CD4-positive, alpha-beta memory T cell (primary cell): ENCODE data around the gene TRAPPC2. TPM values are rescaled to one million over a fixed set of nuclear protein-coding genes. Genes with fewer than 3 reads are reported as not detected.
"Not testable (repeated sequence)": the region's sequence is repeated elsewhere in the genome, so short reads cannot be mapped to it uniquely, and the experiment has no call there.

Experiments
- CTCF ChIA-PET: fragments of 350-600 bp; sonication (Branson Sonifier 250); formaldehyde crosslinking; loops from one replicate; lab custom pipeline; 2021; ENCODE audit warnings: inconsistent platforms; ENCODE audit not compliant: partially characterized antibody; lab: Charles Lee
- POLR2A ChIA-PET: fragments of 350-600 bp; sonication (Branson Sonifier 250); formaldehyde crosslinking; loops from one replicate; lab custom pipeline; 2021; ENCODE audit not compliant: partially characterized antibody; lab: Charles Lee
- DNase-seq, 5 donors: peaks; one replicate each; pipeline versions ENCODE4 v3.0.0 to v3.0.0-alpha.2; 2020 to 2022; ENCODE audit warnings: mixed read lengths in 1 of 5
- H3K27ac ChIP-seq: one replicate; pipeline ENCODE4 v1.7.0; 2013; ENCODE audit warnings: low read depth, low read length
- H3K27me3 ChIP-seq: 2 replicates; pipeline ENCODE4 v1.7.0; 2013; ENCODE audit warnings: mild to moderate bottlenecking, low read length, moderate library complexity; ENCODE audit not compliant: insufficient read depth
- H3K36me3 ChIP-seq: 2 replicates; pipeline ENCODE4 v1.7.0; 2013; ENCODE audit warnings: mild to moderate bottlenecking, low read length, moderate library complexity; ENCODE audit not compliant: insufficient read depth
- H3K4me1 ChIP-seq: 2 replicates; pipeline ENCODE4 v1.7.0; 2013; ENCODE audit warnings: mild to moderate bottlenecking, low read length, moderate library complexity; ENCODE audit not compliant: insufficient read depth
- H3K4me3 ChIP-seq, 2 donors: one replicate each; pipeline ENCODE4 v1.7.0; 2013; ENCODE audit warnings: low read length in 2 of 2, mild to moderate bottlenecking in 1 of 2
- H3K9me3 ChIP-seq, 2 donors: one replicate each; pipeline ENCODE4 v1.7.0; 2013; ENCODE audit warnings: low read length in 2 of 2, control low read depth in 1 of 2; ENCODE audit not compliant: control insufficient read depth in 1 of 2
- H3K27ac Mint-ChIP-seq, 7 donors: one replicate each; pipeline ENCODE4 v1.8.0; 2020 to 2021; ENCODE audit warnings: mixed read lengths in 7 of 7, mild to moderate bottlenecking in 6 of 7, inconsistent platforms in 3 of 7, moderate library complexity in 3 of 7
- H3K27me3 Mint-ChIP-seq, 2 donors: one replicate each; pipeline ENCODE4 v1.8.0; 2020 to 2021; ENCODE audit warnings: mixed read lengths in 2 of 2
- H3K36me3 Mint-ChIP-seq, 2 donors: one replicate each; pipeline ENCODE4 v1.8.0; 2020 to 2021; ENCODE audit warnings: mixed read lengths in 2 of 2, inconsistent platforms in 1 of 2, mild to moderate bottlenecking in 1 of 2
- H3K4me1 Mint-ChIP-seq, 4 donors: one replicate each; pipeline ENCODE4 v1.8.0; 2020 to 2021; ENCODE audit warnings: mixed read lengths in 4 of 4, mild to moderate bottlenecking in 1 of 4
- H3K4me3 Mint-ChIP-seq, 8 donors: one replicate each; pipeline ENCODE4 v1.8.0; 2020 to 2021; ENCODE audit warnings: mixed read lengths in 8 of 8, mild to moderate bottlenecking in 7 of 8, moderate library complexity in 6 of 8, inconsistent platforms in 3 of 8
- H3K9me3 Mint-ChIP-seq, 8 donors: one replicate each; pipeline ENCODE4 v1.8.0; 2020 to 2021; ENCODE audit warnings: mixed read lengths in 8 of 8, mild to moderate bottlenecking in 5 of 8, inconsistent platforms in 3 of 8, moderate library complexity in 1 of 8
- intact Hi-C: fragments of 100-400 bp; cut with micrococcal nuclease; formaldehyde crosslinking; loops from one replicate; pipeline ENCODE4 v1.15.1; 2023
- polyA plus RNA-seq, 2 donors: library from polyadenylated mRNA; unstranded; fragments of 300-500 nt; fragmentation: Illumina TruSeq; gene quantifications; one replicate each; pipeline ENCODE4 v1.2.3, GENCODE V29; 2021
- total RNA-seq, 2 experiments: library from RNA; stranded (reverse); gene quantifications; one replicate each; pipeline ENCODE4 v1.2.3, GENCODE V29; 2021

TRAPPC2 gene
- total and polyA plus RNA-seq, 4 experiments from 2014 or later, result 33.1 to 45.9 (median 38.1) TPM

GRCh38 chrX:13733506-13733905, 914 bp downstream of the TRAPPC2 start:
- ChIA-PET POLR2A (interaction anchor here (0.6 to 6.5 kb wide), 9 partner anchors 10 to 756 kb away, joined by 3 to 196 read pairs (median 8); partner anchors contain the start of genes GEMIN8 and RAB9A), CTCF (interaction anchor here (1.0 to 4.1 kb wide), 5 partner anchors 8 to 87 kb away, joined by 3 to 20 read pairs (median 5); no protein-coding TSS in a partner anchor)
- peaks cover 0 to 7% (median 2%) of the 10 kb centered on the region in 8 donors for H3K9me3 Mint-ChIP-seq
- no peaks in the 10 kb centered on the region for H3K36me3 ChIP-seq
- peak overlapping the region; percentile 49 to 84 for H3K4me3 ChIP-seq
- peak overlapping the region; percentile 96 to 100 (median 99) for H3K27ac Mint-ChIP-seq
- peaks cover 58% of the 10 kb centered on the region for H3K4me1 ChIP-seq
- peak overlapping the region; percentile 91 to 99 (median 97) for H3K4me3 Mint-ChIP-seq
- H3K9me3 ChIP-seq, result no peaks in the 10 kb centered on the region
- DNase-seq, result no peak
- intact Hi-C loops, result no loop called here
- H3K4me1 Mint-ChIP-seq, result peaks cover 37 to 73% (median 55%) of the 10 kb centered on the region in 4 donors
- H3K27me3 Mint-ChIP-seq, result no peaks in the 10 kb centered on the region
- H3K27ac ChIP-seq, result peak overlapping the region; percentile 93
- peaks cover 30 to 43% of the 10 kb centered on the region in 2 donors for H3K36me3 Mint-ChIP-seq
- H3K27me3 ChIP-seq, result no peaks in the 10 kb centered on the region

GRCh38 chrX:13732246-13733067, 2.0 kb downstream of the TRAPPC2 start:
- peaks cover 47% of the 10 kb centered on the region for H3K4me1 ChIP-seq
- intact Hi-C loops, result no loop called here
- H3K27ac ChIP-seq, result peak overlapping the region; percentile 9
- CTCF ChIA-PET, result no interaction called here
- DNase-seq, result no peak
- no peaks in the 10 kb centered on the region for H3K9me3 ChIP-seq
- peak overlapping the region; percentile 1 to 99 (median 94) for H3K4me3 Mint-ChIP-seq
- peaks cover 0 to 14% (median 3%) of the 10 kb centered on the region in 8 donors for H3K9me3 Mint-ChIP-seq
- H3K4me3 ChIP-seq, result no peak overlapping the region
- H3K4me1 Mint-ChIP-seq, result peaks cover 40 to 82% (median 61%) of the 10 kb centered on the region in 4 donors
- H3K36me3 ChIP-seq, result no peaks in the 10 kb centered on the region
- no peaks in the 10 kb centered on the region for H3K27me3 ChIP-seq
- peaks cover 41 to 51% of the 10 kb centered on the region in 2 donors for H3K36me3 Mint-ChIP-seq
- H3K27me3 Mint-ChIP-seq, result no peaks in the 10 kb centered on the region
- peak overlapping the region; percentile 11 to 99 (median 94) for H3K27ac Mint-ChIP-seq
- POLR2A ChIA-PET, result interaction anchor here (1.0 to 6.5 kb wide), 2 partner anchors 9 to 12 kb away, joined by 3 to 196 read pairs; no protein-coding TSS in a partner anchor

- DNase-seq, POLR2A ChIA-PET, H3K4me3 ChIP-seq, H3K27me3 Mint-ChIP-seq, CTCF ChIA-PET, H3K27me3 ChIP-seq, H3K9me3 ChIP-seq, H3K27ac ChIP-seq, H3K36me3 ChIP-seq, intact Hi-C loops: not testable (repeated sequence)
- peaks cover 31% of the 10 kb centered on the region for H3K4me1 ChIP-seq
- H3K36me3 Mint-ChIP-seq, result peaks cover 57 to 61% of the 10 kb centered on the region in 2 donors
- H3K9me3 Mint-ChIP-seq, result peaks cover 0 to 20% (median 5%) of the 10 kb centered on the region in 8 donors
- H3K27ac Mint-ChIP-seq, result peak overlapping the region in 1 of 7 donors; percentile 99
- H3K4me1 Mint-ChIP-seq, result peaks cover 47 to 91% (median 71%) of the 10 kb centered on the region in 4 donors
- H3K4me3 Mint-ChIP-seq, result peak overlapping the region in 1 of 8 donors; percentile 39
Observed at GRCh38 chrX:13730523-13730922, 3.9 kb downstream of the TRAPPC2 start.

- peaks cover 47 to 66% of the 10 kb centered on the region in 2 donors for H3K36me3 Mint-ChIP-seq
- H3K9me3 Mint-ChIP-seq, result peaks cover 0 to 20% (median 3%) of the 10 kb centered on the region in 8 donors
- H3K27ac ChIP-seq, H3K27me3 Mint-ChIP-seq, intact Hi-C loops, H3K36me3 ChIP-seq, H3K9me3 ChIP-seq, DNase-seq, H3K27me3 ChIP-seq, H3K4me3 ChIP-seq: not testable (repeated sequence)
- ChIA-PET POLR2A (interaction anchor here (3.3 to 12.8 kb wide), 2 partner anchors 8 to 38 kb away, joined by 13 to 196 read pairs; partner anchors contain the start of genes OFD1, RAB9A and TRAPPC2), CTCF (interaction anchor here (2.6 kb wide), 1 partner anchor 9 kb away, joined by 20 read pairs; the partner anchor contains the start of genes OFD1 and TRAPPC2)
- H3K4me1 Mint-ChIP-seq, result peaks cover 39 to 89% (median 63%) of the 10 kb centered on the region in 4 donors
- peak overlapping the region in 5 of 8 donors; percentile 3 to 84 (median 43) for H3K4me3 Mint-ChIP-seq
- H3K27ac Mint-ChIP-seq, result peak overlapping the region in 6 of 7 donors; percentile 70 to 93 (median 90)
- H3K4me1 ChIP-seq, result peaks cover 32% of the 10 kb centered on the region
Observed at GRCh38 chrX:13726583-13726982, 7.8 kb downstream of the TRAPPC2 start.

- intact Hi-C loops, result loop anchor here (1.0 kb wide), 1 partner anchor 9 kb away; the partner anchor contains the start of genes OFD1 and TRAPPC2
- peaks cover 32 to 86% (median 57%) of the 10 kb centered on the region in 4 donors for H3K4me1 Mint-ChIP-seq
- CTCF ChIA-PET, result interaction anchor here (1.1 to 2.6 kb wide), 2 partner anchors 11 to 22 kb away, joined by 3 to 20 read pairs; partner anchors contain the start of genes OFD1 and TRAPPC2
Observed at GRCh38 chrX:13724878-13725277, 9.5 kb downstream of the TRAPPC2 start.

GRCh38 chrX:13721819-13722519, 12.5 kb downstream of the TRAPPC2 start:
- H3K36me3 Mint-ChIP-seq, result peaks cover 36 to 46% of the 10 kb centered on the region in 2 donors
- no peak for DNase-seq
- Histone ChIP-seq H3K4me1 (peaks cover 54% of the 10 kb centered on the region), H3K36me3 (peaks cover 4% of the 10 kb centered on the region), H3K9me3 (no peaks in the 10 kb centered on the region), H3K27me3 (no peaks in the 10 kb centered on the region), H3K27ac (no peak overlapping the region), H3K4me3 (no peak overlapping the region)
- H3K27me3 Mint-ChIP-seq, result no peaks in the 10 kb centered on the region
- intact Hi-C loops, result no loop called here
- peaks cover 0 to 6% (median under 1%) of the 10 kb centered on the region in 8 donors for H3K9me3 Mint-ChIP-seq
- POLR2A ChIA-PET, result interaction anchor here (1.1 to 12.8 kb wide), 3 partner anchors 10 to 33 kb away, joined by 3 to 196 read pairs (median 6); partner anchors contain the start of genes OFD1, RAB9A and TRAPPC2
- peak overlapping the region; percentile 30 to 75 (median 59) for H3K27ac Mint-ChIP-seq
- H3K4me3 Mint-ChIP-seq, result no peak overlapping the region
- H3K4me1 Mint-ChIP-seq, result peaks cover 31 to 88% (median 60%) of the 10 kb centered on the region in 4 donors
- CTCF ChIA-PET, result interaction anchor here (0.7 to 1.4 kb wide), 2 partner anchors 15 to 26 kb away, joined by 3 to 6 read pairs; no protein-coding TSS in a partner anchor

More at GRCh38 chrX:13724878-13725277, 9.5 kb downstream of the TRAPPC2 start:
- H3K36me3 Mint-ChIP-seq, result peaks cover 40 to 55% of the 10 kb centered on the region in 2 donors
- Histone ChIP-seq H3K4me1 (peaks cover 25% of the 10 kb centered on the region), H3K4me3 (peak overlapping the region in 1 of 2 donors; percentile 9), H3K27ac (peak overlapping the region; percentile 9)
- not testable (repeated sequence) for H3K27me3 ChIP-seq, H3K9me3 ChIP-seq, H3K27me3 Mint-ChIP-seq, H3K36me3 ChIP-seq
- peak overlapping the region; percentile 52 to 84 (median 73) for H3K4me3 Mint-ChIP-seq
- peak; percentile 64 to 74 (median 70) for DNase-seq
- peaks cover 0 to 20% (median 2%) of the 10 kb centered on the region in 8 donors for H3K9me3 Mint-ChIP-seq
- POLR2A ChIA-PET, result interaction anchor here (0.9 to 12.8 kb wide), 7 partner anchors 9 to 638 kb away, joined by 3 to 196 read pairs (median 7); partner anchors contain the start of genes OFD1, RAB9A, TCEANC and TRAPPC2
- peak overlapping the region; percentile 86 to 93 (median 89) for H3K27ac Mint-ChIP-seq
